Fibroblast of skin of abdomen (primary cell): Measurements from ENCODE around the gene RASSF9. TPM values are rescaled to one million over a fixed set of nuclear protein-coding genes. Genes with fewer than 3 reads are reported as not detected.

ENCODE experiments used
- DNase-seq: peaks from one replicate; pipeline ENCODE4 v3.0.0-alpha.2; 2013
- polyA plus RNA-seq, 2 experiments: library from polyadenylated mRNA; unstranded; fragments of 120-200 nt; gene quantifications; one replicate each; pipeline ENCODE4 v1.2.1, GENCODE V29; 2013; ENCODE audit not compliant: insufficient read length in 2 of 2

Gene RASSF9
- 1.7 TPM for polyA plus RNA-seq (2013, experiment 1 of 2; ENCODE audit: insufficient read length)
- polyA plus RNA-seq (2013, experiment 2 of 2; ENCODE audit: insufficient read length): 1.6 TPM

GRCh38 chr12:85836197-85837090 is at the start of gene RASSF9:
Gene RASSF9, minus strand, starts transcription at chr12:85836409. Its CDS starts 208 bp downstream, at chr12:85836201.
- DNase-seq: peak; percentile 92

- DNase-seq: no peak
These were observed 47.6 kb upstream of the RASSF9 start for GRCh38 chr12:85883763-85884162.

GRCh38 chr12:85877459-85877858 is 41.2 kb upstream of the RASSF9 start:
- DNase-seq: no peak

- peak; percentile 4 for DNase-seq
These were observed 37.8 kb upstream of the RASSF9 start, which contains the start of gene NTS for GRCh38 chr12:85874031-85874461. Gene NTS, plus strand, starts transcription at chr12:85874295. Its CDS starts 109 bp downstream, at chr12:85874404.

GRCh38 chr12:85872497-85873091 is 36.4 kb upstream of the RASSF9 start:
- peak; percentile 62 for DNase-seq

GRCh38 chr12:85866986-85867776 is 31.0 kb upstream of the RASSF9 start:
- peak; percentile 68 for DNase-seq

GRCh38 chr12:85865890-85866289 is 29.7 kb upstream of the RASSF9 start:
- DNase-seq: peak; percentile 77

GRCh38 chr12:85856966-85857365 is 20.8 kb upstream of the RASSF9 start:
- no peak for DNase-seq

GRCh38 chr12:85855305-85855704 is 19.1 kb upstream of the RASSF9 start:
- no peak for DNase-seq

- no peak for DNase-seq
These were observed 13.1 kb upstream of the RASSF9 start for GRCh38 chr12:85849344-85849743.

- no peak for DNase-seq
These were observed 7.5 kb upstream of the RASSF9 start for GRCh38 chr12:85843606-85844310.

GRCh38 chr12:85835426-85836196 is 598 bp downstream of the RASSF9 start:
- DNase-seq: peak; percentile 60

GRCh38 chr12:85834378-85834777 is 1.8 kb downstream of the RASSF9 start:
- no peak for DNase-seq

GRCh38 chr12:85833579-85833978 is 2.6 kb downstream of the RASSF9 start:
- DNase-seq: no peak

GRCh38 chr12:85831327-85831990 is 4.8 kb downstream of the RASSF9 start:
- peak; percentile 33 for DNase-seq

- peak; percentile 61 for DNase-seq
These were observed 6.8 kb downstream of the RASSF9 start for GRCh38 chr12:85829391-85829790.

GRCh38 chr12:85828576-85828975 is 7.6 kb downstream of the RASSF9 start:
- no peak for DNase-seq

GRCh38 chr12:85825746-85826145 is 10.5 kb downstream of the RASSF9 start:
- no peak for DNase-seq

- DNase-seq: peak; percentile 79
These were observed 12.6 kb downstream of the RASSF9 start for GRCh38 chr12:85823436-85824180.

- peak; percentile 46 for DNase-seq
These were observed 14.4 kb downstream of the RASSF9 start for GRCh38 chr12:85821759-85822158.
